Gastroesophageal sphincter (tissue), 4 donors: ENCODE data around the gene NLRP2B. TPM values are rescaled to one million over a fixed set of nuclear protein-coding genes. Genes with fewer than 3 reads are reported as not detected.

Source experiments
- ATAC-seq: fragments of 150-250 bp; one replicate; pipeline ENCODE4 v1.9.1; 2016; ENCODE audit warnings: mild to moderate bottlenecking, moderate library complexity
- H3K27ac ChIP-seq, 4 donors: fragments of 200-600 bp; sonication (generic) in 3 of 4; 1 replicate in 3 of 4; 2 replicates in 1 of 4; pipeline ENCODE4 v1.5.1; 2016 to 2019
- H3K27me3 ChIP-seq: fragments of 200-600 bp; sonication (generic); one replicate; pipeline ENCODE4 v1.5.1; 2019
- H3K36me3 ChIP-seq, 2 donors: fragments of 200-600 bp; sonication (generic); one replicate each; pipeline ENCODE4 v1.5.1; 2019; ENCODE audit warnings: control low read depth in 1 of 2
- H3K4me1 ChIP-seq, 3 donors: fragments of 200-600 bp; sonication (generic); 1 replicate in 2 of 3; 2 replicates in 1 of 3; pipeline ENCODE4 v1.5.1; 2016 to 2019; ENCODE audit warnings: control low read depth in 2 of 3
- H3K4me3 ChIP-seq, 2 donors: fragments of 200-600 bp; sonication (generic); one replicate each; pipeline ENCODE4 v1.5.1; 2019; ENCODE audit warnings: mild to moderate bottlenecking in 1 of 2, moderate library complexity in 1 of 2
- H3K9me3 ChIP-seq, 3 donors: fragments of 200-600 bp; sonication (generic); one replicate each; pipeline ENCODE4 v1.5.1; 2017 to 2019; ENCODE audit warnings: control low read depth in 2 of 3
- EP300 ChIP-seq: sonication (generic); formaldehyde crosslinking; IDR thresholded peaks from one replicate; pipeline ENCODE4 v1.6.1; 2017; ENCODE audit warnings: antibody characterized with exemption, mild to moderate bottlenecking
- POLR2A ChIP-seq, 2 donors: fragments of 450-650 bp; IDR thresholded peaks; one replicate each; pipeline ENCODE4 v1.6.1; 2017; ENCODE audit warnings: antibody characterized with exemption in 2 of 2, mild to moderate bottlenecking in 2 of 2, moderate library complexity in 1 of 2
- POLR2AphosphoS5 ChIP-seq: sonication (generic); formaldehyde crosslinking; IDR thresholded peaks from one replicate; pipeline ENCODE4 v1.6.1; 2017; ENCODE audit warnings: antibody characterized with exemption
- WGBS, 2 donors: methylation state at CpG; one replicate each; pipeline ENCODE4 v1.1.5; 2018; ENCODE audit warnings: low coverage in 1 of 2; 5-methylcytosine and 5-hydroxymethylcytosine counted together
- total RNA-seq, 4 donors: library from RNA; depleted of rRNA; stranded (reverse); fragments of >200 nt; gene quantifications; one replicate each; pipeline ENCODE4 v1.1.0, GENCODE V29; 2016
- TF ChIP-seq, protein P1 (sequence below), 4 experiments: fragments of 200-600 bp in 2 of 4; fragments of 450-650 bp in 2 of 4; sonication (generic) in 1 of 4; IDR thresholded peaks; one replicate each; pipeline ENCODE4 v1.5.1; 2017 to 2019; ENCODE audit warnings: antibody characterized with exemption in 4 of 4, mild to moderate bottlenecking in 2 of 4, moderate library complexity in 2 of 4

NLRP2B gene
- total RNA-seq, 4 donors from 2014 or later, result not detected

GRCh38 chrX:57674861-57675260 is 5.2 kb downstream of the NLRP2B start:
- H3K4me3 ChIP-seq, result no peak overlapping the region
- H3K4me1 ChIP-seq, result no peaks in the 10 kb centered on the region
- H3K9me3 ChIP-seq, result peaks cover 0 to 12% (median 0%) of the 10 kb centered on the region in 3 donors
- H3K36me3 ChIP-seq, result no peaks in the 10 kb centered on the region
- H3K27ac ChIP-seq, result no peak overlapping the region
- ATAC-seq, result no peak
- TF ChIP-seq POLR2AphosphoS5 (no peak), EP300 (no peak)
- TF ChIP-seq, protein P1, sequence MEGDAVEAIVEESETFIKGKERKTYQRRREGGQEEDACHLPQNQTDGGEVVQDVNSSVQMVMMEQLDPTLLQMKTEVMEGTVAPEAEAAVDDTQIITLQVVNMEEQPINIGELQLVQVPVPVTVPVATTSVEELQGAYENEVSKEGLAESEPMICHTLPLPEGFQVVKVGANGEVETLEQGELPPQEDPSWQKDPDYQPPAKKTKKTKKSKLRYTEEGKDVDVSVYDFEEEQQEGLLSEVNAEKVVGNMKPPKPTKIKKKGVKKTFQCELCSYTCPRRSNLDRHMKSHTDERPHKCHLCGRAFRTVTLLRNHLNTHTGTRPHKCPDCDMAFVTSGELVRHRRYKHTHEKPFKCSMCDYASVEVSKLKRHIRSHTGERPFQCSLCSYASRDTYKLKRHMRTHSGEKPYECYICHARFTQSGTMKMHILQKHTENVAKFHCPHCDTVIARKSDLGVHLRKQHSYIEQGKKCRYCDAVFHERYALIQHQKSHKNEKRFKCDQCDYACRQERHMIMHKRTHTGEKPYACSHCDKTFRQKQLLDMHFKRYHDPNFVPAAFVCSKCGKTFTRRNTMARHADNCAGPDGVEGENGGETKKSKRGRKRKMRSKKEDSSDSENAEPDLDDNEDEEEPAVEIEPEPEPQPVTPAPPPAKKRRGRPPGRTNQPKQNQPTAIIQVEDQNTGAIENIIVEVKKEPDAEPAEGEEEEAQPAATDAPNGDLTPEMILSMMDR (IDR thresholded peaks at IDR 0.05), result no peak
- WGBS, 2 donors, result 67 to 68% methylated on average over 2 to 4 of the region's 5 CpGs
- H3K27me3 ChIP-seq, result no peaks in the 10 kb centered on the region

GRCh38 chrX:57669961-57670360 is 10.1 kb downstream of the NLRP2B start:
- Histone ChIP-seq H3K9me3 (peaks cover 0 to 11% (median 0%) of the 10 kb centered on the region in 3 donors), H3K27ac (no peak overlapping the region), H3K27me3 (no peaks in the 10 kb centered on the region), H3K36me3 (no peaks in the 10 kb centered on the region), H3K4me1 (no peaks in the 10 kb centered on the region), H3K4me3 (no peak overlapping the region)
- WGBS, 2 donors, result 60% methylated on average over 1 of the region's 1 CpG; no CpG with 5 or more reads in 1 of the 2 donors
- ATAC-seq, result no peak
- TF ChIP-seq POLR2A (IDR thresholded peaks at IDR 0.05), result no peak
- no peak for TF ChIP-seq POLR2AphosphoS5
- TF ChIP-seq, protein P1 (IDR thresholded peaks at IDR 0.05), result no peak
- TF ChIP-seq EP300, result no peak

GRCh38 chrX:57667010-57667409 is 13.1 kb downstream of the NLRP2B start:
- H3K27me3 ChIP-seq, result no peaks in the 10 kb centered on the region
- no peak for ATAC-seq
- no peak overlapping the region for H3K4me3 ChIP-seq
- TF ChIP-seq, protein P1 (IDR thresholded peaks at IDR 0.05), result no peak
- TF ChIP-seq EP300, result no peak
- TF ChIP-seq POLR2A (IDR thresholded peaks at IDR 0.05), result no peak
- no peak for TF ChIP-seq POLR2AphosphoS5
- no peaks in the 10 kb centered on the region for H3K9me3 ChIP-seq
- WGBS, 2 donors, result 14 to 50% methylated on average over 1 of the region's 1 CpG
- H3K27ac ChIP-seq, result no peak overlapping the region
- H3K4me1 ChIP-seq, result no peaks in the 10 kb centered on the region
- no peaks in the 10 kb centered on the region for H3K36me3 ChIP-seq

DNA sequence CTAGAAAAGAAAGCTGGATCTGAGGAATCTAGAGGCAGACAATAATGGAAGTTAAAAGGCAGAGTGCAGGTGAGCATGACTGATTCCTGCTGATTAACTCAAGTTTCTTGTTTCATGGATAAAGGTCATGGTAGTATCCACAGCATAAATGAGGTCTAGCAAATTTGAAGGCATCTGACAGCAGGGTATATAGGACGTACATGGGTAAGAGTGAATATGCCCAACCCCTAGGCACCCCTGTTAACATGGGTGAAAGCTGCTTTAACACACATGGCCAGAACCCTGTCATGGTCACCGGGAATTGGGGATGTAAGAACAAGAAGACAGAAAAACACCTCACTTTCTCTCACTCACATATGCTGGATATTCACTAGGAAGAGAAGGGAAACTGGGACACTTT is 25.0 kb downstream of the NLRP2B start:
- 83 to 100% methylated on average over 1 to 2 of the region's 2 CpGs for WGBS, 2 donors
- no peak for ATAC-seq
- no peak overlapping the region for H3K4me3 ChIP-seq

GRCh38 chrX:57652705-57653104 is 27.4 kb downstream of the NLRP2B start:
- Histone ChIP-seq H3K9me3 (peaks cover 0 to 14% (median 0%) of the 10 kb centered on the region in 3 donors), H3K4me1 (no peaks in the 10 kb centered on the region), H3K4me3 (no peak overlapping the region), H3K27me3 (no peaks in the 10 kb centered on the region), H3K27ac (no peak overlapping the region), H3K36me3 (peaks cover 0 to 10% of the 10 kb centered on the region in 2 donors)
- 43 to 67% methylated on average over 1 of the region's 1 CpG for WGBS, 2 donors
- no peak for ATAC-seq
- TF ChIP-seq POLR2AphosphoS5 (no peak), POLR2A (IDR thresholded peaks at IDR 0.05) (no peak), EP300 (no peak)
- TF ChIP-seq, protein P1 (IDR thresholded peaks at IDR 0.05), result no peak

More for the DNA sequence above, 25.0 kb downstream of the NLRP2B start:
- TF ChIP-seq, protein P1 (IDR thresholded peaks at IDR 0.05), result no peak
- TF ChIP-seq EP300 (no peak), POLR2AphosphoS5 (no peak), POLR2A (IDR thresholded peaks at IDR 0.05) (no peak)
- H3K9me3 ChIP-seq, result peaks cover 0 to 14% (median 0%) of the 10 kb centered on the region in 3 donors
- no peaks in the 10 kb centered on the region for H3K4me1 ChIP-seq
- no peaks in the 10 kb centered on the region for H3K27me3 ChIP-seq
- H3K36me3 ChIP-seq, result peaks cover 0 to 10% of the 10 kb centered on the region in 2 donors
- H3K27ac ChIP-seq, result no peak overlapping the region
